ENCODE measurements around the gene GPER1.
"Not testable (repeated sequence)": the region's sequence is repeated elsewhere in the genome, so short reads cannot be mapped to it uniquely, and the experiment has no call there.

GPER1 gene

GRCh38 chr7:1121476-1121875 is 33.6 kb downstream of the GPER1 start:
- DNase-seq (ENCODE audit: low spot score), result no peak

GRCh38 chr7:1121886-1122831 is 34.2 kb downstream of the GPER1 start:
- DNase-seq (ENCODE audit: low spot score), result no peak

GRCh38 chr7:1122832-1123501 is 35.1 kb downstream of the GPER1 start:
- DNase-seq (ENCODE audit: low spot score), result no peak

- no peak for DNase-seq (ENCODE audit: low spot score)
Measured at GRCh38 chr7:1123715-1124114, 35.8 kb downstream of the GPER1 start.

GRCh38 chr7:1124164-1124563 is 36.3 kb downstream of the GPER1 start:
- DNase-seq (ENCODE audit: low spot score), result no peak

- no peak for DNase-seq (ENCODE audit: low spot score)
Measured at GRCh38 chr7:1124816-1125602, 37.1 kb downstream of the GPER1 start.

- no peak for DNase-seq (ENCODE audit: low spot score)
Measured at GRCh38 chr7:1125603-1125969, 37.7 kb downstream of the GPER1 start.

GRCh38 chr7:1127001-1127400 is 39.1 kb downstream of the GPER1 start:
- no peak for DNase-seq (ENCODE audit: low spot score)

- no peak for DNase-seq (ENCODE audit: low spot score)
Measured at GRCh38 chr7:1129431-1129830, 41.5 kb downstream of the GPER1 start.

- DNase-seq (ENCODE audit: low spot score), result no peak
Measured at GRCh38 chr7:1130021-1130990, 42.4 kb downstream of the GPER1 start.

- DNase-seq (ENCODE audit: low spot score), result no peak
Measured at GRCh38 chr7:1131471-1132265, 43.8 kb downstream of the GPER1 start.

- DNase-seq (ENCODE audit: low spot score), result no peak
Measured at GRCh38 chr7:1134951-1135350, 47.0 kb downstream of the GPER1 start.

GRCh38 chr7:1136841-1137516 is 49.1 kb downstream of the GPER1 start:
- no peak for DNase-seq (ENCODE audit: low spot score)

GRCh38 chr7:1137517-1138167 is 49.7 kb downstream of the GPER1 start:
- DNase-seq (ENCODE audit: low spot score), result no peak

- no peak for DNase-seq (ENCODE audit: low spot score)
Measured at GRCh38 chr7:1140476-1141104, 52.7 kb downstream of the GPER1 start.

GRCh38 chr7:1141651-1142050 is 53.7 kb downstream of the GPER1 start:
- no peak for DNase-seq (ENCODE audit: low spot score)

GRCh38 chr7:1142051-1142635 is 54.2 kb downstream of the GPER1 start:
- no peak for DNase-seq (ENCODE audit: low spot score)

- DNase-seq (ENCODE audit: low spot score), result not testable (repeated sequence)
Measured at GRCh38 chr7:1143031-1143430, 55.1 kb downstream of the GPER1 start.

All from hematopoietic multipotent progenitor cell treated with erythropoietin and hydrocortisone succinate and interleukin-3 and kit ligand, for 15 days (in vitro differentiated cells).